H1 (cell line): ENCODE measurements around the gene ZNF213. TPM values are rescaled to one million over a fixed set of nuclear protein-coding genes. Genes with fewer than 3 reads are reported as not detected.

Experiments used
- ASH2L ChIP-seq: fragments of 200-600, 300-600 bp; sonication (generic); IDR thresholded peaks from one replicate; pipeline ENCODE4 v1.7.1; 2017; ENCODE audit warnings: low read length
- CTCF ChIP-seq, 3 experiments: IDR thresholded peaks; 1 replicate in 2 of 3; 2 replicates in 1 of 3; pipeline versions ENCODE4 v1.5.1 to v1.6.1; 2011; ENCODE audit warnings: low read length in 3 of 3, mild to moderate bottlenecking in 3 of 3, inconsistent platforms in 2 of 3, low read depth in 1 of 3, moderate library complexity in 1 of 3; ENCODE audit not compliant: insufficient read depth in 1 of 3; ENCODE audit errors: control extremely low read depth in 1 of 3
- PHF8 ChIP-seq: fragments of 200-600 bp; sonication (generic); conservative IDR thresholded peaks from 2 replicates; pipeline ENCODE4 v1.7.1; 2012; ENCODE audit warnings: low read depth, mild to moderate bottlenecking, inconsistent platforms, low read length, moderate library complexity
- RXRA ChIP-seq: IDR thresholded peaks from 2 replicates; pipeline ENCODE4 v1.6.1; 2011; ENCODE audit warnings: low read depth, mild to moderate bottlenecking, low read length, moderate library complexity; ENCODE audit not compliant: insufficient read depth
- SP2 ChIP-seq: IDR thresholded peaks from 2 replicates; pipeline ENCODE4 v1.6.1; 2012; ENCODE audit warnings: mild to moderate bottlenecking, low read length, inconsistent platforms
- USF2 ChIP-seq: IDR thresholded peaks from 2 replicates; pipeline ENCODE4 v1.6.1; 2011; ENCODE audit warnings: low read length, improper control_type of control experiment
- polyA plus RNA-seq, 7 experiments: library from polyadenylated mRNA; depleted of rRNA in 3 of 7; stranded (reverse) in 5 of 7; unstranded in 2 of 7; fragments of >200 nt in 5 of 7; fragments of 200-250 nt in 2 of 7; gene quantifications; 1 replicate in 5 of 7; 2 replicates in 1 of 7; 4 replicates in 1 of 7; pipeline versions ENCODE4 v1.2.1 to v1.2.3, GENCODE V29; 2011 to 2013; ENCODE audit warnings: missing spikeins in 2 of 7, mixed read lengths in 2 of 7
- total RNA-seq: library from RNA; stranded (reverse); fragmentation: NEBNext Ultra II Directional; extraction: Animal tissue kit (Norgen Biotek cat#: 25700); gene quantifications from 2 replicates; pipeline ENCODE4 v1.2.1, GENCODE V29; 2021

ZNF213 gene
- total and polyA plus RNA-seq, 2 of the 8 experiments (the other 6 are each of a cell fraction or from before 2014, with no cell fraction given): 1.6 to 6.9 TPM

DNA sequence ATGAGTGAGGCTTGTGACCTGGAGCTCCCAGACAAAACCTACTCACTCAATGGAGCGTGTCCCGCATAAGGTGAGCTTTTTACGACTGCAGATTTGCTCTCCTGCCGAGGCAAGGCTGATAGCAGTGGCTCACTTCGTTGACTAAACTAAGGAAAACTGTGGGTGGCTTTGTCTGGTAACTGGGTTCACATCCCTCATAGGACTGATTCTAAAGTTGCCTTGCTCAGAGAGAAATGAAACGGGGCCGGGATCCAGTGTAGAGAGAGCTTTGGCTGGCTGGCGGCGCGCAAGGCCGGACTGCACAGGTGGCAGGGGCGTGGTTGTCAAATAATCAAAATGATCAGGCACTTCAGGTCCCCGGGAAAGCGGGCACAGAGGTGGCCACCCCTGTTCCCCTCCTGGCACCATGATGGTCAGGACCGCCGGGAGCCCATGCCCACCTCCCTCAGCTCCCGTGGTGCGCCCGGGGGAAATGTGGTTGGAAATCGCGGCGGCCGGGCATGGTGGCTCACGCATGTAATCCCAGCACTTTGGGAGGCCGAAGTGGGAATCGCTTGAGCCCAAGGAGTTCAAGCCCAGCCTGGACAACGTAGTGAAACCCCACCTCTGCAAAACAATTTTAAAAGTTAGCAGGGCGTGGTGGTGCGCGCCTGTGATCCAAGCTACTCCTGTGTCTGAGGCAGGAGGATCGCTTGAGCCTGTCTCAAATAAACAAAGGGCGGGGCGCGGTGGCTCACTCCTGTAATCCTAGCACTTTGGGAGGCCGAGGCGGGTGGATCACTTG, 26.6 kb downstream of the ZNF213 start (continued):
- TF ChIP-seq CTCF (IDR thresholded peaks at IDR 0.05; ENCODE audit: control extremely low read depth in 1 of 3, insufficient read depth in 1 of 3, low read depth in 1 of 3, low read length in 3 of 3) (no peak), SP2 (no peak), PHF8 (no peak), USF2 (no peak), ASH2L (no peak), RXRA (no peak)
